Esophagus muscularis mucosa (tissue), 4 donors: ENCODE data around the gene ATRN.

Source experiments
- CTCF ChIP-seq, 3 experiments: fragments of 200-600 bp in 2 of 3; fragments of 450-650 bp in 1 of 3; sonication (generic) in 2 of 3; IDR thresholded peaks; one replicate each; pipeline ENCODE4 v1.5.1; 2017 to 2019; ENCODE audit warnings: antibody characterized with exemption in 3 of 3, mild to moderate bottlenecking in 2 of 3, moderate library complexity in 1 of 3
- EP300 ChIP-seq: sonication (generic); formaldehyde crosslinking; IDR thresholded peaks from one replicate; pipeline ENCODE4 v1.6.1; 2017; ENCODE audit warnings: antibody characterized with exemption
- POLR2A ChIP-seq: fragments of 450-650 bp; IDR thresholded peaks from one replicate; pipeline ENCODE4 v1.6.1; 2017; ENCODE audit warnings: antibody characterized with exemption, moderate library complexity, mild to moderate bottlenecking, low read depth
- POLR2AphosphoS5 ChIP-seq, 2 donors: sonication (generic); formaldehyde crosslinking; IDR thresholded peaks; one replicate each; pipeline ENCODE4 v1.6.1; 2017; ENCODE audit warnings: antibody characterized with exemption in 2 of 2

- no peak for TF ChIP-seq CTCF (IDR thresholded peaks at IDR 0.05)
- no peak for TF ChIP-seq POLR2AphosphoS5 (IDR thresholded peaks at IDR 0.05)
- no peak for TF ChIP-seq EP300
- TF ChIP-seq POLR2A = no peak
Measured at GRCh38 chr20:3690413-3690812, 219.6 kb downstream of the ATRN start.
